Upper lobe of right lung (tissue), 1 donor: ENCODE measurements around the gene DPP9. TPM values are rescaled to one million over a fixed set of nuclear protein-coding genes. Genes with fewer than 3 reads are reported as not detected.

ENCODE experiments used
- ATAC-seq: fragments of 200-7000 bp; cut with Tn5 transposase; one replicate; pipeline ENCODE4 v1.9.1; 2020; ENCODE audit warnings: mild to moderate bottlenecking, moderate library complexity
- DNase-seq: peaks from one replicate; pipeline ENCODE4 v3.0.0-alpha.2; 2020
- H3K27ac ChIP-seq: fragments of 200-600 bp; one replicate; pipeline ENCODE4 v1.8.0; 2022
- H3K27me3 ChIP-seq: fragments of 200-600 bp; one replicate; pipeline ENCODE4 v1.8.0; 2022; ENCODE audit warnings: mild to moderate bottlenecking
- H3K36me3 ChIP-seq: fragments of 200-600 bp; one replicate; pipeline ENCODE4 v1.8.0; 2022
- H3K4me1 ChIP-seq: fragments of 200-600 bp; one replicate; pipeline ENCODE4 v1.8.0; 2022
- H3K4me3 ChIP-seq: fragments of 200-600 bp; one replicate; pipeline ENCODE4 v1.8.0; 2022; ENCODE audit warnings: mild to moderate bottlenecking
- H3K9me3 ChIP-seq: fragments of 200-600 bp; one replicate; pipeline ENCODE4 v1.8.0; 2022
- intact Hi-C: fragments of 100-400 bp; cut with DNase I; formaldehyde crosslinking; loops from one replicate; pipeline ENCODE4 v1.11.0; 2022
- total RNA-seq: library from RNA; stranded (reverse); fragmentation: NEBNext Ultra II Directional; extraction: Animal tissue kit (Norgen Biotek cat#: 25700); gene quantifications from one replicate; pipeline ENCODE4 v1.2.1, GENCODE V29; 2021
- TF ChIP-seq, protein P1 (sequence below): fragments of 200-600 bp; IDR thresholded peaks from one replicate; pipeline ENCODE4 v1.8.0; 2022; ENCODE audit warnings: antibody characterized with exemption
- donor health status: DM: no; HTN: yes; CAD: no; lungs with severe emphysema.

Gene DPP9
- total RNA-seq, 1 donor from 2014 or later = 75.8 TPM

- H3K27ac ChIP-seq = peak overlapping the region; percentile 78
- H3K36me3 ChIP-seq = no peaks in the 10 kb centered on the region
Observed at GRCh38 chr19:4640247-4641000, 83.2 kb downstream of the DPP9 start.

DNA sequence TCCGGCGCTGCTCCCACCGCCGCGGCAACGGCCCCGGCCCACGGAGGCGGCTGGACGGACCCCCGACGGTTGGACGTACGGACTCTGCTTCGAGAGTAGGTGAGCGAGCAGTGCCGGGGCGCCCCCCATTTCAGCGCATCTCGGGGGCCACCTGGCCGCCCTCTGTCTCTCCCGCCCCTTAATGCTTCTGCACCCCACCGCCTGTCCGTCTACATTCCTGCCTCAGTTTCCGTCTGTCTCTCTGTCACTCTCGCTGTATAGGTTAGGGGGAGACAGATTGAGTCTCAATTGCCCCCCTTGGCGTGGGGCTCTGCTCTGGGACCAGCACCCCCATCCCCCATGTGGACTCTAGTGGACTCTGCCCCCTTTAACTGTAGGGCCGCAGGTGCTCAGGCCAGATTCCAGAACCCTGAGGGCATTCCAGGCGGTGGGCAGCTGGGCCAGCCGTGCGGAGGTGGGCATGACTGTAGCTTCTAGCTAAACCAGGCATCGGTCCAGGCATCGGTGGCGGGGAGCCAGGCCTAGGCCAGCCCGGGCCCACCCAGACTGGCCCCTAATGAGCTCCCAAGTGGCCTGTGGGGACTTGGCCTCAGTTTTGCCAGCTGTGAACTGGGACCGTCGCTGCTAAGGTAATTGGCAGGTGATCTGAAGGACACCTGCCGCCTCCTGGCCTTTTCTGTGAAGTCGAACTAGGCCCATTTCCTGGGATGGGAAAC lies 84.0 kb downstream of the DPP9 start:
- Histone ChIP-seq H3K4me1 (peaks cover 20% of the 10 kb centered on the region), H3K9me3 (no peaks in the 10 kb centered on the region), H3K36me3 (no peaks in the 10 kb centered on the region), H3K4me3 (peak overlapping the region; percentile 71), H3K27ac (peak overlapping the region; percentile 78), H3K27me3 (no peaks in the 10 kb centered on the region)
- intact Hi-C loops = loop anchor here (10.0 kb wide), 1 partner anchor 65 kb away; no protein-coding TSS in a partner anchor
- ATAC-seq = no peak
- TF ChIP-seq, protein P1, sequence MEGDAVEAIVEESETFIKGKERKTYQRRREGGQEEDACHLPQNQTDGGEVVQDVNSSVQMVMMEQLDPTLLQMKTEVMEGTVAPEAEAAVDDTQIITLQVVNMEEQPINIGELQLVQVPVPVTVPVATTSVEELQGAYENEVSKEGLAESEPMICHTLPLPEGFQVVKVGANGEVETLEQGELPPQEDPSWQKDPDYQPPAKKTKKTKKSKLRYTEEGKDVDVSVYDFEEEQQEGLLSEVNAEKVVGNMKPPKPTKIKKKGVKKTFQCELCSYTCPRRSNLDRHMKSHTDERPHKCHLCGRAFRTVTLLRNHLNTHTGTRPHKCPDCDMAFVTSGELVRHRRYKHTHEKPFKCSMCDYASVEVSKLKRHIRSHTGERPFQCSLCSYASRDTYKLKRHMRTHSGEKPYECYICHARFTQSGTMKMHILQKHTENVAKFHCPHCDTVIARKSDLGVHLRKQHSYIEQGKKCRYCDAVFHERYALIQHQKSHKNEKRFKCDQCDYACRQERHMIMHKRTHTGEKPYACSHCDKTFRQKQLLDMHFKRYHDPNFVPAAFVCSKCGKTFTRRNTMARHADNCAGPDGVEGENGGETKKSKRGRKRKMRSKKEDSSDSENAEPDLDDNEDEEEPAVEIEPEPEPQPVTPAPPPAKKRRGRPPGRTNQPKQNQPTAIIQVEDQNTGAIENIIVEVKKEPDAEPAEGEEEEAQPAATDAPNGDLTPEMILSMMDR = no peak
- peak; percentile 72 for DNase-seq

More at GRCh38 chr19:4640247-4641000, 83.2 kb downstream of the DPP9 start:
- Histone ChIP-seq H3K27me3 (no peaks in the 10 kb centered on the region), H3K4me3 (peak overlapping the region; percentile 71), H3K4me1 (peaks cover 20% of the 10 kb centered on the region), H3K9me3 (no peaks in the 10 kb centered on the region)
- TF ChIP-seq, protein P1 = no peak
- DNase-seq (no peak), ATAC-seq (no peak)
- intact Hi-C loops = no loop called here

DNA sequence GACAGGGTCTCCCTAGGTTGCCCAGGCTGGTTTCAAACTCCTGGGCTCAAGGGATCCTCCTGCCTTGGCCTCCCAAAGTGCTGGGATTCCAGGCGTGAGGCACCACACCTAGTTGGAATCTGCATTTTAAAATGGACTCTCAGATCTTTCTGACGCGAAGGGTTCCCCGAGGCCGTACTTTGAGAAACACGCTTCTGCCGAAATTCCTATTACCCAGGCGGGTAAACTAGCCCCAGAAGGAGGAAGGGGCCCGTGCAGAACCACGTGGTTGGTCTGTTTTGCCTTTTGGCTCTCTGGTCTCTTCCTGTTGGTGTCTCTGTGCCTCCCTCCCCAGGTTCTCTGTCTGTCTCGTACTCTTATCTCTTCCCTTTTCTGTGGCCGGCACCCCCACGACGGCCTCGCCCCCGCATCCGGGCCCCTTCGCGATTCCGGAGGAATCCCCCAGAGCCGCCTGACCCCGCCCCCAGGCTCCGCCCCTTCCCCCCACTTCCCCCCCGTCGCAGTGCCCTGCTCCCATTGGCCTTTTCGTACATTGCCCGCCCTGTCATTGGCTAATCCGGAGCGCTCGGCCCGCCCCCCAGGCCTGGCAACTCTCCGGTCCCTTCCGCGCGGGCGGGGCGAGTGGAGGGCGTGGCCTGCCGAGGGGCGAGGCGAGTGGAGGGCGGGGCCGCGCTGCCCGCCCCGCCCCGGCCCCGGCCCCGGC lies 84.7 kb downstream of the DPP9 start, which contains the start of gene TNFAIP8L1:
TSS of gene TNFAIP8L1 (plus strand) at position 689 of the 703 bp plus-strand sequence. CDS start 12,354 bp downstream, outside the sequence.
- H3K27me3 ChIP-seq = no peaks in the 10 kb centered on the region
- TF ChIP-seq, protein P1 = no peak
- no peaks in the 10 kb centered on the region for H3K9me3 ChIP-seq
- no peaks in the 10 kb centered on the region for H3K36me3 ChIP-seq
- ATAC-seq = peak; percentile 97
- H3K4me3 ChIP-seq = peak within 1 kb of the TSS; percentile 71
- DNase-seq = peak; percentile 98
- H3K27ac ChIP-seq = peak within 1 kb of the TSS; percentile 78
- intact Hi-C loops = loop anchor here (10.0 kb wide), 1 partner anchor 64 kb away; no protein-coding TSS in a partner anchor
- peaks cover 20% of the 10 kb centered on the region for H3K4me1 ChIP-seq

GRCh38 chr19:4638317-4638716 lies 85.3 kb downstream of the DPP9 start:
- no peak for ATAC-seq
- Histone ChIP-seq H3K4me3 (no peak overlapping the region), H3K9me3 (no peaks in the 10 kb centered on the region), H3K4me1 (peaks cover 25% of the 10 kb centered on the region), H3K27ac (peak overlapping the region; percentile 78), H3K27me3 (no peaks in the 10 kb centered on the region), H3K36me3 (no peaks in the 10 kb centered on the region)
- TF ChIP-seq, protein P1 = no peak
- DNase-seq = no peak
- intact Hi-C loops = loop anchor here (10.0 kb wide), 1 partner anchor 64 kb away; no protein-coding TSS in a partner anchor

DNA sequence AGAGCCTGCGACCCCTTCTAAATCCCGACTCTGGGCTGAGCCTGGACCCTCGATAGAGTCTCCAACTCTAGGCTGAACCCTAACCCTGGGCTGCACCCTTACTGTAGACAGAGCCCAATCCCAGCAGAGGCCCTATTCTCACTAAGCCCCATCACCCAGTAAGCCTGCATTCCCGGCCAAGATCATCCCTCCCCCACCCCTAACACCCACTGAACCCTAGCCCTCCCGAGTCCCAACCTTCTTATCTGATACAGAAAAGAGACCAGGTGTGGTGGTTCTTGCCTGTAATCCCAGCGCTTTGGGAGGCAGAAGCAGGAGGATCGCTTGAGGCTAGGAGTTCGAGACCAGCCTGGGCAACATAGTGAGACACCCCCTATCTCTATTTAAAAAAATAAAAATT lies 86.9 kb downstream of the DPP9 start:
- Histone ChIP-seq H3K9me3 (no peaks in the 10 kb centered on the region), H3K36me3 (no peaks in the 10 kb centered on the region), H3K27me3 (no peaks in the 10 kb centered on the region), H3K4me3 (no peak overlapping the region), H3K4me1 (peaks cover 25% of the 10 kb centered on the region), H3K27ac (no peak overlapping the region)
- TF ChIP-seq, protein P1 = no peak
- intact Hi-C loops = loop anchor here (10.0 kb wide), 1 partner anchor 62 kb away; no protein-coding TSS in a partner anchor
- DNase-seq = no peak
- ATAC-seq = no peak
